Measurements from ENCODE around the gene FOXF1.

The FOXF1 gene

GRCh38 chr16:86559802-86560305 is 49.5 kb downstream of the FOXF1 start:
- no peak for TF ChIP-seq CTCF (IDR thresholded peaks at IDR 0.05; ENCODE audit: extremely low read depth, insufficient read depth, missing control alignments)
- no peak for DNase-seq (ENCODE audit: low spot score)
- in situ Hi-C loops (cut with MboI; ENCODE audit: low pct_unique_long_range_greater_than_20kb, low sequenced_read_pairs, unreplicated experiment) = loop anchor here (10.0 kb wide), 3 partner anchors 45 to 725 kb away; partner anchors contain the start of gene FOXF1

GRCh38 chr16:86562356-86562755 is 52.0 kb downstream of the FOXF1 start:
- TF ChIP-seq CTCF (IDR thresholded peaks at IDR 0.05; ENCODE audit: extremely low read depth, insufficient read depth, missing control alignments) = no peak
- DNase-seq (ENCODE audit: low spot score) = no peak
- in situ Hi-C loops (cut with MboI; ENCODE audit: low pct_unique_long_range_greater_than_20kb, low sequenced_read_pairs, unreplicated experiment) = loop anchor here (10.0 kb wide), 3 partner anchors 48 to 722 kb away; partner anchors contain the start of gene FOXF1

GRCh38 chr16:86563469-86564345 is 53.4 kb downstream of the FOXF1 start:
- TF ChIP-seq CTCF (IDR thresholded peaks at IDR 0.05; ENCODE audit: extremely low read depth, insufficient read depth, missing control alignments) = peak; percentile 96
- in situ Hi-C loops (cut with MboI; ENCODE audit: low pct_unique_long_range_greater_than_20kb, low sequenced_read_pairs, unreplicated experiment) = loop anchor here (10.0 kb wide), 3 partner anchors 49 to 721 kb away; partner anchors contain the start of gene FOXF1
- peak; percentile 91 for DNase-seq (ENCODE audit: low spot score)

Data from GM13977 (cell line).